Testis (tissue), 3 donors: ENCODE data around the gene SATB1. TPM values are rescaled to one million over a fixed set of nuclear protein-coding genes. Genes with fewer than 3 reads are reported as not detected.

Source experiments
- DNase-seq: peaks from one replicate; pipeline ENCODE4 v3.0.0-alpha.2; 2019
- H3K27ac ChIP-seq, 2 donors: fragments of 200-600 bp; sonication (generic); one replicate each; pipeline ENCODE4 v1.5.1; 2019
- H3K27me3 ChIP-seq: fragments of 200-600 bp; sonication (generic); one replicate; pipeline ENCODE4 v1.5.1; 2019
- H3K36me3 ChIP-seq: fragments of 200-600 bp; sonication (generic); one replicate; pipeline ENCODE4 v1.5.1; 2017; ENCODE audit warnings: low read depth; ENCODE audit errors: missing control alignments
- H3K4me1 ChIP-seq: fragments of 200-600 bp; sonication (generic); one replicate; pipeline ENCODE4 v1.5.1; 2019
- H3K4me3 ChIP-seq, 2 donors: fragments of 200-600 bp; sonication (generic); one replicate each; pipeline ENCODE4 v1.5.1; 2017 to 2019
- H3K9me3 ChIP-seq: fragments of 200-600 bp; sonication (generic); one replicate; pipeline ENCODE4 v1.5.1; 2017
- CTCF ChIP-seq, 3 experiments: fragments of 450-650 bp in 2 of 3; fragments of 200-600 bp in 1 of 3; sonication (generic) in 1 of 3; IDR thresholded peaks; one replicate each; pipeline ENCODE4 v1.5.1; 2016 to 2019; ENCODE audit warnings: antibody characterized with exemption in 3 of 3, mild to moderate bottlenecking in 2 of 3, moderate library complexity in 1 of 3
- POLR2A ChIP-seq: fragments of 450-650 bp; IDR thresholded peaks from one replicate; pipeline ENCODE4 v1.6.1; 2017; ENCODE audit warnings: antibody characterized with exemption, mild to moderate bottlenecking, moderate library complexity
- WGBS, 2 donors: methylation state at CpG; one replicate each; pipeline ENCODE4 v1.1.5; 2018; 5-methylcytosine and 5-hydroxymethylcytosine counted together
- intact Hi-C: fragments of 100-400 bp; cut with DNase I; formaldehyde crosslinking; loops from one replicate; pipeline ENCODE4 v1.15.1; 2023; ENCODE audit warnings: low total_unique reads
- polyA plus RNA-seq: library from polyadenylated mRNA; stranded (reverse); fragments of 350-450 nt; fragmentation: Illumina TruSeq; extraction: RNeasy Lipid Tissue Mini Kit (QIAGEN cat#74804); gene quantifications from one replicate; pipeline ENCODE4 v1.2.3, GENCODE V29; 2014; ENCODE audit warnings: low read depth, low replicate concordance; ENCODE audit not compliant: insufficient read depth
- total RNA-seq, 2 donors: library from RNA; depleted of rRNA; stranded (reverse); fragments of >200 nt; gene quantifications; one replicate each; pipeline ENCODE4 v1.2.3, GENCODE V29; 2016

The SATB1 gene
- total and polyA plus RNA-seq, 3 donors from 2014 or later, result 12.6 to 44.4 (median 36.1) TPM

- no peaks in the 10 kb centered on the region for H3K4me1 ChIP-seq
- WGBS, 2 donors, result 95 to 96% methylated on average over 9 of the region's 9 CpGs
- no peak for DNase-seq
- TF ChIP-seq CTCF (IDR thresholded peaks at IDR 0.05) (no peak), POLR2A (no peak)
- no peak overlapping the region for H3K4me3 ChIP-seq
- no peaks in the 10 kb centered on the region for H3K9me3 ChIP-seq
- H3K27me3 ChIP-seq, result no peaks in the 10 kb centered on the region
- H3K36me3 ChIP-seq, result no peaks in the 10 kb centered on the region
- intact Hi-C loops, result no loop called here
- no peak overlapping the region for H3K27ac ChIP-seq
Observed at GRCh38 chr3:18415167-18415566, 10.0 kb downstream of the SATB1 start.

GRCh38 chr3:18412684-18413083, 12.5 kb downstream of the SATB1 start:
- intact Hi-C loops, result no loop called here
- no peaks in the 10 kb centered on the region for H3K36me3 ChIP-seq

GRCh38 chr3:18411541-18411940, 13.6 kb downstream of the SATB1 start:
- TF ChIP-seq CTCF (IDR thresholded peaks at IDR 0.05) (no peak), POLR2A (no peak)
- intact Hi-C loops, result no loop called here
- H3K27me3 ChIP-seq, result no peaks in the 10 kb centered on the region
- H3K27ac ChIP-seq, result no peak overlapping the region
- H3K4me1 ChIP-seq, result no peaks in the 10 kb centered on the region
- WGBS, 2 donors, result 83 to 92% methylated on average over 2 of the region's 2 CpGs
- no peaks in the 10 kb centered on the region for H3K36me3 ChIP-seq
- no peaks in the 10 kb centered on the region for H3K9me3 ChIP-seq
- no peak overlapping the region for H3K4me3 ChIP-seq
- no peak for DNase-seq

More at GRCh38 chr3:18412684-18413083, 12.5 kb downstream of the SATB1 start:
- H3K27ac ChIP-seq, result no peak overlapping the region
- H3K4me1 ChIP-seq, result no peaks in the 10 kb centered on the region
- H3K27me3 ChIP-seq, result no peaks in the 10 kb centered on the region
- H3K9me3 ChIP-seq, result no peaks in the 10 kb centered on the region
- DNase-seq, result no peak
- TF ChIP-seq POLR2A, result no peak
- no peak for TF ChIP-seq CTCF (IDR thresholded peaks at IDR 0.05)
- H3K4me3 ChIP-seq, result no peak overlapping the region

- H3K27me3 ChIP-seq, result no peaks in the 10 kb centered on the region
- H3K9me3 ChIP-seq, result no peaks in the 10 kb centered on the region
- 79 to 96% methylated on average over 6 of the region's 6 CpGs for WGBS, 2 donors
- H3K27ac ChIP-seq, result no peak overlapping the region
- no peak overlapping the region for H3K4me3 ChIP-seq
- H3K4me1 ChIP-seq, result no peaks in the 10 kb centered on the region
- no peaks in the 10 kb centered on the region for H3K36me3 ChIP-seq
- DNase-seq, result no peak
- no peak for TF ChIP-seq CTCF (IDR thresholded peaks at IDR 0.05)
- TF ChIP-seq POLR2A, result no peak
- intact Hi-C loops, result no loop called here
Observed at GRCh38 chr3:18410205-18410604, 14.9 kb downstream of the SATB1 start.

- Histone ChIP-seq H3K27me3 (no peaks in the 10 kb centered on the region), H3K27ac (no peak overlapping the region), H3K36me3 (no peaks in the 10 kb centered on the region), H3K4me1 (no peaks in the 10 kb centered on the region), H3K4me3 (no peak overlapping the region), H3K9me3 (no peaks in the 10 kb centered on the region)
- intact Hi-C loops, result no loop called here
- WGBS, 2 donors, result 90 to 91% methylated on average over 2 of the region's 2 CpGs
- DNase-seq, result no peak
- TF ChIP-seq POLR2A, result no peak
- no peak for TF ChIP-seq CTCF (IDR thresholded peaks at IDR 0.05)
Observed at GRCh38 chr3:18409266-18409665, 15.9 kb downstream of the SATB1 start.
